Pulmonary artery endothelial cell (primary cell): ENCODE data around the gene SCNN1B. TPM values are rescaled to one million over a fixed set of nuclear protein-coding genes. Genes with fewer than 3 reads are reported as not detected.
"Not testable (repeated sequence)": the region's sequence is repeated elsewhere in the genome, so short reads cannot be mapped to it uniquely, and the experiment has no call there.

Source experiments
- DNase-seq: peaks from one replicate; pipeline ENCODE4 v3.0.0-alpha.2; 2011; ENCODE audit warnings: low read depth, low spot score
- total RNA-seq: library from RNA; depleted of rRNA; stranded (reverse); fragments of >200 nt; gene quantifications from 2 replicates; pipeline ENCODE4 v1.2.3, GENCODE V29; 2014

Gene SCNN1B
- total RNA-seq, 1 donor from 2014 or later = not detected

DNA sequence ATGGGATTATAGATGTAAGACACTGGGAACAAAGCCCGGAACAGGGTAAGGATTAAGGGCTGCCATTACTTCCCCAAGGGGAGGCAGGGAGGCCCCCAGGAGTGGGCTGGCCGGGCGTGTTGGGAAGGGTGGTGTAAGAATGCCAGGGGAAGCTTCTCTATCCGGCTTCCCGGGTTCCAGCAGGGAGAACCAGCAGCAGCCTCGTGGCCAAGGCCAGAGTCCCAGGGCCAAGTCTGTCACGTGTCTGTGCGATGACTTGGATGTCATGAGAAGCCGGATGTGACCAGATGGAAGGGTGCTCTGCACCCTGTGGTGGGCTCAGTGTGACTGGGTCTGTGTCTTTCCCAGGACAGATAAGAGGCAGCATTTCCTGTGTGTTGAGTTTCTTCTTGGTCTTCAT, 52.1 kb downstream of the SCNN1B start:
- DNase-seq = no peak

- no peak for DNase-seq
Observed at GRCh38 chr16:23355106-23355670, 53.1 kb downstream of the SCNN1B start.

DNA sequence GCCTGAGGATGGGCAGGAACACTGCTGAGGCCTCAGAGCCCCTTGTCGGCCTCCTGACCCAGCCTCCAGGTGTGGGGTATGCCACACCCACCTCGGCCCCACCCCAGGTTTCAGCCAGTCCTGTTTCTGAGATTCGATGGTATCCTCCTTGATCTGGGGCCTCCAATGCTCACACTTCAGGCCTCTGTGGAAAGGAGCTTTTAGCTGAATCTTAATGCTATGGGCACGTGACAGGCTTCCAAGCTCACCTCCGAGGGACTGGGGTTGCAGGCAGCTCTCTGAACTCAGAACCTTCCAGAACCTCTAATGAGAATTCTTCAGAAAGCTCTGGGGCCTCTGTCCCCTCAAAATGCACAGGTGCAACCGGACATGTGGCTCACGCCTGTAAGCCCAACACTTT, 54.8 kb downstream of the SCNN1B start:
- no peak for DNase-seq

GRCh38 chr16:23357761-23358290, 55.7 kb downstream of the SCNN1B start:
- no peak for DNase-seq

GRCh38 chr16:23359092-23359760, 57.1 kb downstream of the SCNN1B start:
- DNase-seq = no peak

DNA sequence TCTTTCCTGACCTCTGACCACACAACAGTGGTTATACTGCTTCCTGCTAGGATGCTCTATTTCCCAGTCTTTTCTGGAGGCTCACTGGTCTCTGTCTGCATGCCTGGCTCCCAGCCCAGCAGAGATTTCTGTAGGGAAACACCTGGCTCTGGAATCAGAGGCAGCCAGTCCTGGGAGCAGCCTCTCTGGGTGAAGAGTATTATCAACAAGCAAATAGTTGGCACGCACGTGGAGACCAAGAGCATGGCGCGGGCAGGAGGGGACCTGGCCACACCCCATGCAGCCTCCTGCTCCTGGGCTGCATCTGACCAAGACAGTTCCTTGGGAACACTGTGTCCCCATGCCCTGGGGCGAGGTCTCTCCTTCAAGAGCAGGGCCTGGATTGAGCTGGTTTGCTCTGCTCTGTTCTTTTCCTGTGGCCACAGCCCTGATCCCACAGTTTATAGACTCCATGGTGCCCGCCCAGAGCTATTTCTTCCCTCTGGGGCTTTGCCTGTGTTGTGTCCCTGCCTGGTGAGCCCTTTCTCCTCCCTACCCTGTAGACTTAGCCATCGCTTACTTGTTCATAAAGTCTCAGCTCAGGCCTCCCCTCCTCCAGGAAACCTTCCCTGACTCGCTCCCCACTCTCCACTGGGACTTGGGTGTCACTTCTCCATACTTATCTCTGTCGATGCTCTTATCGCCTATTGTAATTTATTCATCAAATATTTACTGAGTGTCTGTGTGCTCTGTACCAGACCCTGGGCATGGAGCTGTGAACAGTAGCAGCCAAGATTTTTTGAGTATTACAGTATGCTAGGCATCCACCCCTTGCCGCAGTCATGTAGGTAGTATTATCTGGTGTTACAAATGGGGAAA, 60.6 kb downstream of the SCNN1B start:
- peak; percentile 39 for DNase-seq

DNA sequence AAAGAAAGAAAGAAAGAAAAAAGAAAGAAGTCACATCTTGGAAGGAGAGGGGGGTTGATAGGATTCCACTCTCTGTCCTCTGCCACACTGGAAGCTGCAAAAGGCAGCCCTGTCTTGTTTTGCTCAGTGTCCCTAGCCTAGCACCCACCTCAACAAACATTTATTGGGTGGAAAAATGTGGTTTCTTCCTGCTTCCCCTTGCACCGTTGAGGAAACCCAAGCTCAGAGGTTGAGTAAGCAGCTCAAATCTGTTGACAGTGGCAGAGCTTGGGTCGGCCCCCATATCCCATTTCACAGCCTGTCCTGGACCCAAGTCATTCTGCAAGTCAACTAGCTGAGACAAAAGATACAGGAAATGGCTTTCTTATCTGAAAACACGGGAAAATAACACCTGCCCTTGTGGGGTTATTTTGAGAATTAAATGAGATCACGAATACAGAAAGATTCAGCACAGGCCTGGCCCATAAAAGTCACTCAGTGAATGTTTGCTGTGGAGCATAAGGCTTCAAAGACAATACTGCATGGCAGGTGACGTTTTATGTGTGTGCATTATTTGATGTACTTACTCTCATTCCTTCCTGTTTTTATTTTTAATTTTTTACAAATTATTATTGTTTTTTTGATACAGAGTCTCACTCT, 63.6 kb downstream of the SCNN1B start:
- DNase-seq = no peak

DNA sequence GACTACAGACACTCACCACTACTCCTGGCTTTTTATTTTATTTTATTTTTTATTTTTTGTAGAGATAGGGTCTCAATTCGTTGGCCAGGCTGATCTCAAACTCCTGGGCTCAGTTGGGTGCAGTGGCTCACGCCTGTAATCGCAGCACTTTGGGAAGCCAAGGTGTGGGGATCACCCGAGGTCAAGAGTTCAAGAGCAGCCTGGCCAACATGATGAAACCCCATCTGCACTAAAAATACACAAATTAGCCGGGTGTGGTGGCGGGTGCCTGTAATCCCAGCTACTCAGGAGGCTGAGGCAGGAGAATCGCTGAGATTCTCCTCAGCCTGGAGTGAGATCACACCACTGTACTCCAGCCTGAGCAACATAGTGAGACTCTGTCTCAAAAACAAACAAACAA, 64.2 kb downstream of the SCNN1B start:
- DNase-seq = not testable (repeated sequence)

- no peak for DNase-seq
Observed at GRCh38 chr16:23367564-23367963, 65.5 kb downstream of the SCNN1B start.

- DNase-seq = no peak
Observed at GRCh38 chr16:23367988-23368387, 65.9 kb downstream of the SCNN1B start.

DNA sequence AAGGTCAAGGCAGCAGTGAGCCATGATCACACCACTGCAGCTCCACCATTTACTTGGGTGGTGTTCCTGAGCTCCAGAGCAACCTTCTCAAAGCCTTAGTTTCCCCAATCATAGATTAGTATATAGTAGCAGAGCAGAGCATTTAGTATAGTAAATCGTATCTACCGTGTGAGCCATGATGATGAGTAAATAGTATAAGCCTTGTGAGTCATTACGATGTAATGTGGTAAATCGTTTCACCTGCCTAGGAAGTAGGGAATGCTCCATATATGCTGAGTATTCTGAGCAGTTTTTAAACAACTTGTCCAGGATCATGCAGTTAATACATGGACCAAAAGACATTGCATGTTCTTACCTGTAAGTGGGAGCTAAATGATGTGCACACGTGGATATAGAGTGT, 66.4 kb downstream of the SCNN1B start:
- no peak for DNase-seq

DNA sequence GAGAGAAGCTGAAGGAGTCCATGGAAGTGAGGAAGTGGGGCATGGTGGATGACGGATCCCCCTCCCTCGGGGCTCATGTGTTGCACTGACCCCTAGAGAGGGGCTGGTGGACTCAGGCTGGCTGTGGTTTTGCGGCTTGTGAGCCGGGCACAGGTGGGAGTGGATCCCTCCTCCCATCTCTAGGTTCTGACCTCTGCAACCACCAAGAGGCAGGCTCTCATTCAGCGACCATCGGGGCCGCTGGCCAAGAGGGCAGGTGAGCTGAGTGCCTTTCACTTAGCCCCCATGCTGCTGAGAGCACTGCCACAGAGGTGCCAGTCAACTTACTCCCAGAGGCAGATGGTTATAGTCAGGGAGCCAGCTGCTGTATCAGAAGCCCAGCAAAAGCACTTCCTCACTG, 67.3 kb downstream of the SCNN1B start:
- DNase-seq = no peak

- DNase-seq = no peak
Observed at GRCh38 chr16:23371368-23371767, 69.3 kb downstream of the SCNN1B start.

- DNase-seq = no peak
Observed at GRCh38 chr16:23373436-23374219, 71.5 kb downstream of the SCNN1B start.

GRCh38 chr16:23374721-23375510, 72.8 kb downstream of the SCNN1B start:
- DNase-seq = no peak

DNA sequence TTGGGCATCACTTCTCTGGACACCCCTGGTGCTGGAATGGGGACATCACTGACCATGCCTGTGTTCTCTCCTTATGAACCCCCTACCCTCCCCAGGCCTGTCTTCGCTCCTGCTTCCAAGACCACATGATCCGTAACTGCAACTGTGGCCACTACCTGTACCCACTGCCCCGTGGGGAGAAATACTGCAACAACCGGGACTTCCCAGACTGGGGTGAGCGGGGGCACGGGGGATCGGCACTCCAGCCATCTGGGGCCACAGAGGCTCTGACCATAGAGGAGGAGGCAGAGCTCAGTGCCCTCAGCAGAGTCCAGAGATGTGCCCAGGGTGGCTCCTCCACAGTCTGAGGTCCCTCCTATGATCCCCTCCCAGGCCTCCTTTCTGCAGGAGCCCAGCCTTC, 73.5 kb downstream of the SCNN1B start:
- no peak for DNase-seq

DNA sequence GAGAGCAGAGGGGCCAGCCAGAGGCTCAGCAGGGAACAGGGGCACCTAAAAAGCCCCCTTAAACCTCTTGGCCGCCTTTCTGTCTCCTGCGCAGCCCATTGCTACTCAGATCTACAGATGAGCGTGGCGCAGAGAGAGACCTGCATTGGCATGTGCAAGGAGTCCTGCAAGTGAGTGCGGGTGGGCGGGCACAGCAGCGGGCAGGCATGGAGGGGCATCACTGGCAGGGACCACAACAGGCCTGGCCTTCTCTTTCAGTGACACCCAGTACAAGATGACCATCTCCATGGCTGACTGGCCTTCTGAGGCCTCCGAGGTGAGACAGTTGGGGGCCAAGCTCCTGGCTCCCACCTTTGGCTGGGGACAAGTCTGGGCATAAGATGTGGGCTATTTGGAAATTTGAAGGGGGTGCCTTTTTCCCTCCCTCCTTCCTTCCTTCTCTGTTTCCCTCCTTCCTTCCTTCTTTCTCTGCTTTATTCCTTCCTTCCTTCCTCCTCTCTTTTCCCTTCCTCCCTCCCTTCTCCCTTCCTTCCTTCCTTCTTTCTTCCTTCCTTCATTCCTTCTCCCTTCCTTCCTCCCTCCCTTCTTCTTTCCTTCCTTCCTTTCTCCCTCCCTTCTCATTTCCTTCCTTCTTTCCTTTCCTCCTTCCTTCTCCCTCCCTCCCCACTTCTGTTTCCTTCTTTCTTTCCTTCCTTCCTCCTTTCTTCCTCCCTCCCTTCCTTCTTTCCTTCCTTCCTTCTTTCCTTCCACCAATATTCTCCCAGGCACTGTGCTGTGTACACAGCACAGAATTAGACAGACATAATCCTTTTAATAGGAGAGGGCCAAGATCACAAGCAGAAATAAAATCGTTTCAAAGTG, 75.2 kb downstream of the SCNN1B start:
- no peak for DNase-seq

- no peak for DNase-seq
Observed at GRCh38 chr16:23378256-23378655, 76.2 kb downstream of the SCNN1B start.

GRCh38 chr16:23378921-23379320, 76.8 kb downstream of the SCNN1B start:
- no peak for DNase-seq
